ENCODE data around the gene LRR1. TPM values are rescaled to one million over a fixed set of nuclear protein-coding genes. Genes with fewer than 3 reads are reported as not detected.

LRR1 gene
- total and polyA plus RNA-seq, 9 of the 15 experiments (the other 6 are each of a cell fraction or from before 2014, with no cell fraction given) = 26.5 to 58.1 (median 31.8) TPM

- TF ChIP-seq ZNF121 (CRISPR knock-in tag; conservative IDR thresholded peaks at IDR 0.05) (peak; percentile 35; the same call in 1 of the 2 replicates), NCOA4 (IDR thresholded peaks at IDR 0.05; ENCODE audit: partially characterized antibody) (no peak), RBM25 (IDR thresholded peaks at IDR 0.05; ENCODE audit: low read depth, low read length, severe bottlenecking) (peak; percentile 21)
- H3K9me3 ChIP-seq (replicated peaks; ENCODE audit: control insufficient read depth, insufficient read depth, low read depth, low read length) = no peaks in the 10 kb centered on the region
- DNase-seq (ENCODE audit: extremely low read depth in 1 of 4, low spot score in 3 of 4) = no peak
- WGBS (ENCODE audit: insufficient coverage, low coverage, missing lambda C conversion rate) = 0% methylated on average over 2 of the region's 2 CpGs
- H3K79me2 ChIP-seq (ENCODE audit: control insufficient read depth, insufficient read depth, low read length) = no peaks in the 10 kb centered on the region
- no peaks in the 10 kb centered on the region for H3K27me3 ChIP-seq (ENCODE audit: control insufficient read depth in 2 of 2, insufficient read depth in 2 of 2, low read length in 2 of 2)
- no peak overlapping the region for H3K27ac ChIP-seq (ENCODE audit: extremely low read depth, low read depth, low read length)
- no peak overlapping the region for H2AFZ ChIP-seq (ENCODE audit: low read depth, low read length)
- no peaks in the 10 kb centered on the region; the same call in 1 of the 2 replicates for H4K20me1 ChIP-seq (replicated peaks; ENCODE audit: control insufficient read depth, insufficient read depth, low read length)
- H3K4me2 ChIP-seq (ENCODE audit: insufficient read depth, low read length) = no peak overlapping the region
- H3K9ac ChIP-seq (ENCODE audit: insufficient read depth in 1 of 2, low read depth in 2 of 2, low read length in 2 of 2) = no peak overlapping the region
- H3K4me1 ChIP-seq (replicated peaks in 1 of 2; ENCODE audit: control insufficient read depth in 2 of 2, insufficient read depth in 2 of 2, low read length in 2 of 2) = no peaks in the 10 kb centered on the region
- H3K4me3 ChIP-seq = no peak overlapping the region
- no peak for ATAC-seq
- no peaks in the 10 kb centered on the region for H3K36me3 ChIP-seq (ENCODE audit: control insufficient read depth, insufficient read depth, low read length)
- ChIA-PET CTCF (ENCODE audit: low intra/inter-chr PET ratio) (no interaction called here), POLR2A (interaction anchor here (0.9 kb wide), 1 partner anchor 28 kb away, joined by 3 read pairs; no protein-coding TSS in a partner anchor)
- intact Hi-C loops (cut with micrococcal nuclease) = loop anchor here (10.0 kb wide), 1 partner anchor 87 kb away; no protein-coding TSS in a partner anchor
- no peak for FAIRE-seq
- BruUV-seq (replicated peaks) = no TSS peak
- no peaks in the 10 kb centered on the region for H3K9me1 ChIP-seq (ENCODE audit: control insufficient read depth, insufficient read depth, low read length)
- in situ Hi-C loops (cut with MboI) = no loop called here
These were observed 47.2 kb upstream of the LRR1 start for GRCh38 chr14:49551569-49551968.

GRCh38 chr14:49553106-49553505 is 45.6 kb upstream of the LRR1 start:
- DNase-seq (ENCODE audit: extremely low read depth in 1 of 4, low spot score in 3 of 4) (no peak), FAIRE-seq (no peak), ATAC-seq (no peak)
- no peak overlapping the region for H3K4me2 ChIP-seq (ENCODE audit: insufficient read depth, low read length)
- H2AFZ ChIP-seq (ENCODE audit: low read depth, low read length) = no peak overlapping the region
- BruUV-seq (replicated peaks) = no TSS peak
- no peak overlapping the region for H3K27ac ChIP-seq (ENCODE audit: extremely low read depth, low read depth, low read length)
- no peaks in the 10 kb centered on the region for H3K4me1 ChIP-seq (replicated peaks in 1 of 2; ENCODE audit: control insufficient read depth in 2 of 2, insufficient read depth in 2 of 2, low read length in 2 of 2)
- POLR2A ChIA-PET = interaction anchor here (1.1 kb wide), 1 partner anchor 9 kb away, joined by 3 read pairs; no protein-coding TSS in a partner anchor
- CTCF ChIA-PET (ENCODE audit: low intra/inter-chr PET ratio) = no interaction called here
- no peak overlapping the region for H3K4me3 ChIP-seq
- in situ Hi-C loops (cut with MboI) (no loop called here), intact Hi-C loops (cut with micrococcal nuclease) (loop anchor here (10.0 kb wide), 1 partner anchor 88 kb away; no protein-coding TSS in a partner anchor)
- H3K79me2 ChIP-seq (ENCODE audit: control insufficient read depth, insufficient read depth, low read length) = no peaks in the 10 kb centered on the region
- no peaks in the 10 kb centered on the region for H3K9me3 ChIP-seq (replicated peaks; ENCODE audit: control insufficient read depth, insufficient read depth, low read depth, low read length)
- no peaks in the 10 kb centered on the region for H4K20me1 ChIP-seq (replicated peaks; ENCODE audit: control insufficient read depth, insufficient read depth, low read length)
- H3K27me3 ChIP-seq (ENCODE audit: control insufficient read depth in 2 of 2, insufficient read depth in 2 of 2, low read length in 2 of 2) = no peaks in the 10 kb centered on the region
- H3K9ac ChIP-seq (ENCODE audit: insufficient read depth in 1 of 2, low read depth in 2 of 2, low read length in 2 of 2) = no peak overlapping the region
- H3K9me1 ChIP-seq (ENCODE audit: control insufficient read depth, insufficient read depth, low read length) = no peaks in the 10 kb centered on the region
- no peaks in the 10 kb centered on the region for H3K36me3 ChIP-seq (ENCODE audit: control insufficient read depth, insufficient read depth, low read length)
- TF ChIP-seq NFIX (CRISPR knock-in tag; IDR thresholded peaks at IDR 0.05; ENCODE audit: low read depth) = no peak
- TF ChIP-seq ZBTB12 (CRISPR knock-in tag; IDR thresholded peaks at IDR 0.05) = no peak
- TF ChIP-seq NONO (IDR thresholded peaks at IDR 0.05; ENCODE audit: low read depth in 2 of 2, low read length in 1 of 2) = no peak
- TF ChIP-seq MAFG (tag; conservative IDR thresholded peaks at IDR 0.05) = peak; percentile 32; the same call in 1 of the 2 replicates
- TF ChIP-seq C11orf30 (IDR thresholded peaks at IDR 0.05; ENCODE audit: low read depth) = peak; percentile 24; the same call in 1 of the 2 replicates
- TF ChIP-seq CHD2 (IDR thresholded peaks at IDR 0.05; ENCODE audit: low read depth, low read length) = no peak
- no peak for TF ChIP-seq TGIF2 (CRISPR knock-in tag; IDR thresholded peaks at IDR 0.05)
- TF ChIP-seq E2F8 (IDR thresholded peaks at IDR 0.05; ENCODE audit: low read depth, partially characterized antibody) = no peak
- TF ChIP-seq TFAM (CRISPR knock-in tag; conservative IDR thresholded peaks at IDR 0.05) = no peak
- TF ChIP-seq RB1 (IDR thresholded peaks at IDR 0.05; ENCODE audit: low read depth) = no peak
- no peak for TF ChIP-seq NFIC (IDR thresholded peaks at IDR 0.05)

All from K562 (cell line).